Fibroblast of skin of left quadriceps (primary cell): ENCODE measurements around the gene AKR1C1.
"Not testable (repeated sequence)": the region's sequence is repeated elsewhere in the genome, so short reads cannot be mapped to it uniquely, and the experiment has no call there.

Experiments
- DNase-seq, 2 experiments: peaks; one replicate each; pipeline ENCODE4 v3.0.0-alpha.2; 2013; ENCODE audit warnings: low read depth in 2 of 2

Gene AKR1C1

DNA sequence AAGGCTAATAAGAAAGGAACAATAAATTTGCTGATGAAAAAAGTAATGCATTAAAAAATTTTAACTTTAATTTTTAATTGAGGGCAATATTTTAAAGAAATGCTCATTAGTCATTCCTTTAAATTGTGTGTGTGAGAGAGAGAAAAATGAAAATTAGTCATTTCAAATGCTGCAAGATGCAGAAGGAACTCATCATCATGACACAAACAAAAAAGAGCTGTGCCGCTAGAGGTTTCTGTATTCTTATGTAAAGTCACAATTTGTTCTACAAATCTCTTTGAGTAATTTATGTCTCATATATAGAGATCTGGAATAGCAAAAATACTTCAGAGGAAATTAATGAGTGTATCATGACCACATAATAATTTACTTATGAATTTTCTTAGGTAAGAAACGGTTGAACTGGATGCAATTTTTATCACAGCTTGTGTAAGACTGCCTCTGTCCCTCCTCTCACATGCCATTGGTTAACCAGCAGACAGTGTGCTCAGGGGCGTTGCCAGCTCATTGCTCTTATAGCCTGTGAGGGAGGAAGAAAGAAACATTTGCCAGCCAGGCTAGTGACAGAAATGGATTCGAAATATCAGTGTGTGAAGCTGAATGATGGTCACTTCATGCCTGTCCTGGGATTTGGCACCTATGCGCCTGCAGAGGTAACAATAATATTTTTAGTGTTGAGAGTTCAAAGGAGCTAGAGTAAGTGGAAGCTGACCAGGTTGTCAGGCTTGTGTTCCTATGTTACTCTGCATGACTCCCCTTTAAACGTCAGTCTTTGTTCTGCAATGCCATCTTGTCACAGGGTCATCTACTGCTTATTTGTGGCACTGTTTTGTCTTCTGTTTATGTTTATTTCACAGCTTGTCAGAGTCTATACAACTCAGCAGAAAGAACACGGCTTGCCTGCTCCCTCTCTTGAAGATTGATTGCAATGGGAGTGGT is at the start of gene AKR1C1:
Gene AKR1C1, plus strand, starts transcription at position 540 of the 939 bp plus-strand sequence. Its CDS starts 30 bp downstream, at position 570.
- DNase-seq = not testable (repeated sequence)

DNA sequence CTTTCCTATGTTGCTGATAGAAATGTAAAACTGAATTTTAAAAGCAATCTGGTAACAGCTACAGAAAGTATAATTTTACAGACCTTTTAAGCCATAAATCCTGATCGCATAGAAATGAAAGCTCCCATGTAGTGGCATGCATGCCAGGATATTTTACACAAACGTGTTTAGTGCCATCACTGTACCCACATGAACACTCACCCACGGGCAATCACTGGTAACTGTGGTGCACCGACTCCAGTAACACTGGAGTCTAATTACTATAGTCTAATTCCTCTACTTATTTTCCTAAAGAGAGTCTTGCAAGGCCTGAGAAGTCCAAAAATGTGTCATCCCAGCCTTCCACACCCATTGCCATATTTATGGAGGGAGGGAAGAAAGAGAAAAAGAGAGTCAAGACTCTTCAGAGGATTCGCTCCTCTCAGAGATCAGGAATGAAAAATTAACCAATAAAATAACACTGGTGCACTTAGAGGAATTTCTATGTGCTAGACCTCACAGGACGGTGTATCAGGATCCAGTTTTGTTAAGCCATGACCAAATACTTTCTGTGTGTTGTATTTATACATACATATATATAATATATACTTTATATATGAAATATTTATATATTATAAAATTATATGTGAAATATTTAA is 48.9 kb upstream of the AKR1C1 start:
- DNase-seq = no peak

GRCh38 chr10:4916086-4916716 is 47.0 kb upstream of the AKR1C1 start:
- no peak for DNase-seq

DNA sequence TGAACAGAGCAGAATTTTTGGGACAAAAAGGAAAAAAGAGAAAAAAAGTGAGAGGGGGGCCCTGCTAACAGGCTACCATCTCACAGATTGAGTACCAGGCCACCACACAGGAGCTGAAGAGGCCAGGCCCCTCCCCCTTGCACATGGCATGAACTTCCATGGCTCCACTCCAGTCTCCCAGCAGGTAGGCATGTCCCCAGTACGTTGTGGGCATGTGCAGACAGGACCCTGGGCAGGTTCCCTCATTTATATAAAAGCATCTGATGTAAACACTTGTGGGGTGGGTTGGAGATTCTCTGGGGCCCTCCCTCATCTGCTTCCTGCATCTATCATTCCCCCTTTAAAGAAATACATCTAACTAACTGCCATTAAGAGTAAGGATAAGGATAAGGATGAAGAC is 45.0 kb upstream of the AKR1C1 start:
- DNase-seq = no peak

GRCh38 chr10:4924482-4924881 is 38.7 kb upstream of the AKR1C1 start:
- not testable (repeated sequence) for DNase-seq

DNA sequence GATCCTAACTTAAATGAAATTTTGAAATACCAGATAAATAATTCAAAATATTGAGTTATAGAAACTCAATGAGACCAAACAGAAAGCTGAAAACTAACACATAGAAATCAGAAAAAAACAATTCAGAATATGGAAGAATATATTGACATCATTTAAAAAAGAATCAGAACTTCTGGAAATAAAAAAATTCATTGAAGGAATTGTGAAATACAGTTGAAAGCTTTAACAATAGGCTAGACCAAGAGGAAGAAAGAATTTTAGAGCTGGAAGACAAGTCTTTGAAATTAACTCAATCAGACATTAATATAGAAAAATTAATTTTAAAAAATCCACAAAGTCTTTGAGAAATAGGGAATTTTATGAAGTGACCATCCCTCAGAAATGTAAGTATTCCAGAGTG is 36.8 kb upstream of the AKR1C1 start:
- DNase-seq = no peak

DNA sequence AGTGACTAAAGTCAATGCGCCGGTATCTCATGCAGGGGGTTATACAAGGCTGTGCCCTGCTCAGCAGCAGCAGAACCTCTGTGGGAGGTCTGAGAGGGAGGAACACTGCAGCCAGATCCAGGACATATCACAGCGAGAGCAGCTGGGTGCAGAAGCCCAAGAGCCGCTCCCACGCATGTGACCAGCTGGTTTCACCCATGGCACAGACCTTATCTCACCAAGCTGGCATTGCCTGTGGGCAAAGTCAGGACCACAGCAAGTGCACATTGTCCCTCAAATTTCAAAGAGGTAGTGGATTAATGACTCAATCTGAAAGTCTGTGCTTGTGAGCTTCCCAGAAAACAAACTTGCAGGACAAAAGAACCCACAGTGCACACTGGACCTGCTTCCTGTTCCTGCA is 31.6 kb upstream of the AKR1C1 start:
- DNase-seq = no peak

- no peak for DNase-seq
Measured at GRCh38 chr10:4934391-4934987, 28.7 kb upstream of the AKR1C1 start.

DNA sequence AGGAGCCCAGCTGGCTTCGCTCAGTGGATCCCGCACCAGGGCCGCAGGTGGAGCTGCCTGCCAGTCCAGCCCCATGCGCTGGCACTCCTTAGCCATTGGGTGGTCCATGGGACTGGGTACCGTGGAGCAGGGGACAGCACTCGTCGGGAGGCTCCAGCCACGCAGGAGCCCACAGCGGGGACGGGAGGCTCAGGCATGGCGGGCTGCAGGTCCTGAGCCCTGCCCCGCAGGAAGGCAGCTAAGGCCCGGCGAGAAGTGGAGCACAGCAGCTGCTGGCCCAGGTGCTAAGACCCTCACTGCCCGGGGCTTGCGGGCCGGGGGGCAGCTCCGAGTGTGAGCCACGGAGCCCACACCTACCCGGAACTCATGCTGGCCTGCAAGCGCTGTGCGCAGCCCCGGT is 25.9 kb upstream of the AKR1C1 start:
- no peak for DNase-seq

GRCh38 chr10:4939224-4940072 is 23.8 kb upstream of the AKR1C1 start:
- no peak for DNase-seq

- DNase-seq = not testable (repeated sequence)
Measured at GRCh38 chr10:4940073-4940428, 23.2 kb upstream of the AKR1C1 start.

- not testable (repeated sequence) for DNase-seq
Measured at GRCh38 chr10:4940909-4941308, 22.3 kb upstream of the AKR1C1 start.

- DNase-seq = no peak
Measured at GRCh38 chr10:4941540-4942330, 21.5 kb upstream of the AKR1C1 start.

DNA sequence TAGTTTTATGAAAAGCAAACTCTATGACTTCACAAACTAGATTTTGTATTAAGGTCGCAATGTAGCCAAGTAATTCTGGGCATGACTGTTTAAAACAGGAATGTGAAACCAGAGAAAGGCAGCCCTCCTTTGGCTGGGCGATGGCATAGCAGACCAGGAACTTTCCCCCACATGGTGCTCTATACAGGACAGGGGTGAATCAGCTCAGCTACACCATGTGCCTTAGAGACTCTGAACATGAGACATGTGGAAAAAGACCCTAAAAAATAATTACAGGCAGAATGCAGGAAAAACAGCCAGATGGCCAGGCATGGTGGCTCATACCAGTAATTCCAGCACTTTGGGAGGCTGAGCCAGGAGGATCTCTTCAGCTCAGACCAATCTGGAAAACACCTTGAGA is 20.3 kb upstream of the AKR1C1 start:
- DNase-seq = not testable (repeated sequence)

DNA sequence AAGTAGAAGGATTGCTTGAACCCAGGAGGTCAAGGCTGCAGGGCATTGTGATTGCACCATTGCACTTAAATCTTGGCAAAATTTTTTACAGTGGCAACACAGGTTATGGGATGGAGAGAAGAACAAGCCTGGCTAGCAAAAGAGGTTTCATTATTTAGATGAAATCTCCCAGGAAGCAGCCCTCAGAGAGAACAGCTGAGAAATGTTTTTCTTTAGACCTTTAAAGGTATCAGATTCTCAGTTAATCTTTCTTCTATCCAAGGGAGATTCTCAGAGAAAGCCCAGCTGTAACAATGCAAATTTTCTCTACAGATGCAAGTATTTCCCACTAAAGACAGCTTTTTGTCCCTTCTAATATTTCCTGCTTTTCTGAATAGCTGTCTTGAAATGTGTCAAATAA is 19.8 kb upstream of the AKR1C1 start:
- not testable (repeated sequence) for DNase-seq

GRCh38 chr10:4943821-4944220 is 19.4 kb upstream of the AKR1C1 start:
- DNase-seq = no peak

DNA sequence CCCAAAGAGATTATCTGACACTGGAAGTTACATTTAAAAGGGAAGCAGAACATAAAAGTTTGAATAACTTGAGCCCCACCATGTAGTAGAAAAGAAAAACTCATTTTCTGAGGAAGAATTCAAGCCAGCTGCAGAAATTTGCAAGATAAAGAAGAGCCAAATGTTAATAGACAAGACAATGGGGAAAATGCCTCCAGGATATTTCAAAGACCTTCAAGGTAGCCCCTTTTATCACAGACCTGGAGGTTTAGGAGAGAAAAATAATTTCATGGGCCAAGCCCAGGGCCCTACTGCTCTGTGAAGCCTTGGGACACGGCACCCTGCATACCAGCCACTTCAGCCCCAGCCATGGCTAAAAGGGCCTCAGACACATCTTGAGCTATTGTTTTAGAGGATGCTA is 18.4 kb upstream of the AKR1C1 start:
- no peak for DNase-seq

DNA sequence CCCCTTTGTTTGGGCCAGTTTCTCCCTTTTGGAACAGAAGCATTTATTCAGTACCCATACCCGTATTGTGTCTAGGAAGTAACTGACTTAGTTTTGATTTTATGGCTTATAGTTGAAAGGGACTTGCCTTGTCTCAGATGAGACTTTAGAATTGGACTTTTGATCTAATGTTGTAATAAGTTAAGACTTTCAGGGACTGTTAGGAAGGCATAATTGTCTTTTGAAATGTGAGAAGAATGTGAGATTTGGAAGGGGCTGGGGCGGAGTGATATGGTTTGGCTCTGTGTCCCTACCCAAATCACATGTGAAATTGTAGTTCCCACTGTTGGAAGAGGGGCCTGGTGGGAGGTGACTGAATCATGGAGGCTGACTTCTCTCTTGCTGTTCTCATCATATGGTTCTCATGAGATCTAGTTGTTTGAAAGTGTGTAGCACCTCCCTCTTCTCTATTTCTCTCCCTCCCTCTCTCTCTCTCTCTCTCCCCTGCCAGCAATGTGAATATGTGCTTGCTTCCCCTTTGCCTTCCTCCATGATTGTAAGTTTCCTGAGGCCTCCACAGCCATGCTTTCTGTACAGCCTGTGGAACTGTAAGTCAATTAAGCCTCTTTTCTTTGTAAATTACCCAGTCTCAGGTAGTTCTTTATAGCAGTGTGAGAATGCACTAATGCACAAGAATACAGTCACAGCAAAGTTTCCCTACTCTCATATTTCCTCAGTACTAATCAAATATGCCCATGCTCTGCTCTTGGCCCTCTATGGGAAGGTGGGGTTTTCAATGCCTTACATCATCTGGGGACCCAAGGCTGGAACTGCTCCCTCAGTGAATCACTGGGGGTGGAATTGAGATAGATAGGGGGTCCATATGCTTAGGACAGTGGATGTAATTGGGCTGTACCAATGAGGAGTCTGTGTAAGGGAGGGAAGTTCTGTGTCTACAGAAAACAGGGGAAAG is 17.2 kb upstream of the AKR1C1 start:
- DNase-seq = no peak

- no peak for DNase-seq
Measured at GRCh38 chr10:4947039-4947634, 16.1 kb upstream of the AKR1C1 start.
